Calu3 (cell line): ENCODE results near the gene AP1S3. TPM values are rescaled to one million over a fixed set of nuclear protein-coding genes. Genes with fewer than 3 reads are reported as not detected.

Experiments
- BruUV-seq: library from RNA; stranded (reverse); fragments of 400-500 nt; replicated peaks from 2 replicates; lab custom pipeline; 2021; lab: Mats Ljungman, UMichigan
- CTCF ChIA-PET: fragments of 300-600 bp; sonication (Branson Sonifier 250); formaldehyde crosslinking; loops from one replicate; lab custom pipeline; 2022; ENCODE audit warnings: antibody characterized with exemption; lab: Charles Lee
- DNase-seq: peaks from one replicate; pipeline ENCODE4 v3.0.0; 2022
- H3K27ac Mint-ChIP-seq: one replicate; pipeline ENCODE4 v1.8.0; 2022; ENCODE audit warnings: mixed read lengths; ENCODE audit not compliant: unreplicated experiment
- H3K27me3 Mint-ChIP-seq: one replicate; pipeline ENCODE4 v1.8.0; 2022; ENCODE audit warnings: mixed read lengths; ENCODE audit not compliant: unreplicated experiment
- H3K36me3 Mint-ChIP-seq: one replicate; pipeline ENCODE4 v1.8.0; 2022; ENCODE audit warnings: mild to moderate bottlenecking, moderate library complexity, mixed read lengths; ENCODE audit not compliant: insufficient read depth, unreplicated experiment
- H3K4me1 Mint-ChIP-seq: one replicate; pipeline ENCODE4 v1.8.0; 2022; ENCODE audit warnings: mild to moderate bottlenecking, low read depth, mixed read lengths; ENCODE audit not compliant: unreplicated experiment
- H3K4me3 Mint-ChIP-seq: one replicate; pipeline ENCODE4 v1.8.0; 2022; ENCODE audit warnings: mild to moderate bottlenecking, low read depth, moderate library complexity, mixed read lengths; ENCODE audit not compliant: unreplicated experiment
- H3K9me3 Mint-ChIP-seq: one replicate; pipeline ENCODE4 v1.8.0; 2022; ENCODE audit warnings: low read depth, mixed read lengths; ENCODE audit not compliant: unreplicated experiment
- intact Hi-C: fragments of 100-400 bp; cut with micrococcal nuclease; formaldehyde crosslinking; loops from one replicate; pipeline ENCODE4 v1.10.0; 2022; ENCODE audit not compliant: unreplicated experiment
- total RNA-seq: library from RNA; stranded (reverse); gene quantifications from 2 replicates; pipeline ENCODE4 v1.2.3, GENCODE V29; 2022
- TF ChIP-seq, protein P1 (sequence below): fragments of 200-600 bp; IDR thresholded peaks from one replicate; pipeline ENCODE4 v1.8.0; 2022; ENCODE audit warnings: antibody characterized with exemption; ENCODE audit not compliant: unreplicated experiment

The AP1S3 gene
- total RNA-seq, 1 experiment from 2014 or later: 119 TPM

DNA sequence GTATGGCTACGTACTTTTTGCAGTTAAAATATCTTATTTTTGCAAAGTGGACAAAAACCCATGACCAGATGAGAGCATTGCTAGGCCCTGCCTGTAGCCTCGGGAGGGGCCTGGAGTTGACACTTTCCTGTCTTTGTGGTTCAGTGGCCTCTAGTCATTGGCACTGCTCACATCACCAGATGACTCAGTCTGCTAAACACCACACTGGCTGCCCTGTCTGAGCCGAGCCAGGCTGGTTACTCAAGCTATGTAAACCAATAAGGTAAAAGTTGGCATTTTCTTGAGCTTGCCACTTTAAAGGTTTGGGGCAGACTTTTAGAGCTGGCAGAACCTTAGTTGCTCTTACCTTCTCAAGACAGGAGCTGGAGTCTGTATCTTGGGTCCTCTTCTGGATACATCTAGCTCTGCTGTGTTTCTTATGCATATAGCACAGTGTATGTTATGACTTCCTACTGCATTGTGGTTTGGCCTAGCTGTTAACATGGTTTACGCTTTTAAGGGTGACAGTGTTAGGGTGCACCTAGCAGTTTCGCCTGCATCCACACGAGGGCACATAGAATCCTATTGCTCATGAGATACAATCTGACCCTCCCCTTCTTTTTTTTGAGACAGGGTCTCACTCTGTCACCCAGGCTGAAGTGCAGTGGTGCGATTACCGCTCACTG is 76.4 kb downstream of the AP1S3 start:
- TF ChIP-seq, protein P1, sequence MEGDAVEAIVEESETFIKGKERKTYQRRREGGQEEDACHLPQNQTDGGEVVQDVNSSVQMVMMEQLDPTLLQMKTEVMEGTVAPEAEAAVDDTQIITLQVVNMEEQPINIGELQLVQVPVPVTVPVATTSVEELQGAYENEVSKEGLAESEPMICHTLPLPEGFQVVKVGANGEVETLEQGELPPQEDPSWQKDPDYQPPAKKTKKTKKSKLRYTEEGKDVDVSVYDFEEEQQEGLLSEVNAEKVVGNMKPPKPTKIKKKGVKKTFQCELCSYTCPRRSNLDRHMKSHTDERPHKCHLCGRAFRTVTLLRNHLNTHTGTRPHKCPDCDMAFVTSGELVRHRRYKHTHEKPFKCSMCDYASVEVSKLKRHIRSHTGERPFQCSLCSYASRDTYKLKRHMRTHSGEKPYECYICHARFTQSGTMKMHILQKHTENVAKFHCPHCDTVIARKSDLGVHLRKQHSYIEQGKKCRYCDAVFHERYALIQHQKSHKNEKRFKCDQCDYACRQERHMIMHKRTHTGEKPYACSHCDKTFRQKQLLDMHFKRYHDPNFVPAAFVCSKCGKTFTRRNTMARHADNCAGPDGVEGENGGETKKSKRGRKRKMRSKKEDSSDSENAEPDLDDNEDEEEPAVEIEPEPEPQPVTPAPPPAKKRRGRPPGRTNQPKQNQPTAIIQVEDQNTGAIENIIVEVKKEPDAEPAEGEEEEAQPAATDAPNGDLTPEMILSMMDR: peak; percentile 52
- CTCF ChIA-PET: interaction anchor here (0.7 to 2.6 kb wide), 10 partner anchors 35 to 789 kb away, joined by 3 to 43 read pairs (median 8); no protein-coding TSS in a partner anchor
- BruUV-seq: no TSS peak
- H3K27me3 Mint-ChIP-seq: no peaks in the 10 kb centered on the region
- no peaks in the 10 kb centered on the region for H3K9me3 Mint-ChIP-seq
- intact Hi-C loops: loop anchor here (1.0 to 2.0 kb wide), 4 partner anchors 34 to 100 kb away; no protein-coding TSS in a partner anchor
- peaks cover 52% of the 10 kb centered on the region for H3K4me1 Mint-ChIP-seq
- H3K4me3 Mint-ChIP-seq: no peak overlapping the region
- H3K27ac Mint-ChIP-seq: peak overlapping the region; percentile 99
- H3K36me3 Mint-ChIP-seq: peaks cover 73% of the 10 kb centered on the region
- peak; percentile 83 for DNase-seq

GRCh38 chr2:223759569-223760430 is 77.6 kb downstream of the AP1S3 start:
- H3K9me3 Mint-ChIP-seq: no peaks in the 10 kb centered on the region
- CTCF ChIA-PET: interaction anchor here (0.6 to 2.6 kb wide), 12 partner anchors 10 to 788 kb away, joined by 3 to 43 read pairs (median 7); no protein-coding TSS in a partner anchor
- intact Hi-C loops: loop anchor here (1.0 to 2.0 kb wide), 4 partner anchors 38 to 101 kb away; no protein-coding TSS in a partner anchor
- H3K36me3 Mint-ChIP-seq: peaks cover 64% of the 10 kb centered on the region
- TF ChIP-seq, protein P1: no peak
- H3K4me3 Mint-ChIP-seq: peak overlapping the region; percentile 55
- H3K4me1 Mint-ChIP-seq: peaks cover 55% of the 10 kb centered on the region
- H3K27ac Mint-ChIP-seq: peak overlapping the region; percentile 99
- DNase-seq: peak; percentile 68
- H3K27me3 Mint-ChIP-seq: no peaks in the 10 kb centered on the region
- BruUV-seq: TSS peak; percentile 77

DNA sequence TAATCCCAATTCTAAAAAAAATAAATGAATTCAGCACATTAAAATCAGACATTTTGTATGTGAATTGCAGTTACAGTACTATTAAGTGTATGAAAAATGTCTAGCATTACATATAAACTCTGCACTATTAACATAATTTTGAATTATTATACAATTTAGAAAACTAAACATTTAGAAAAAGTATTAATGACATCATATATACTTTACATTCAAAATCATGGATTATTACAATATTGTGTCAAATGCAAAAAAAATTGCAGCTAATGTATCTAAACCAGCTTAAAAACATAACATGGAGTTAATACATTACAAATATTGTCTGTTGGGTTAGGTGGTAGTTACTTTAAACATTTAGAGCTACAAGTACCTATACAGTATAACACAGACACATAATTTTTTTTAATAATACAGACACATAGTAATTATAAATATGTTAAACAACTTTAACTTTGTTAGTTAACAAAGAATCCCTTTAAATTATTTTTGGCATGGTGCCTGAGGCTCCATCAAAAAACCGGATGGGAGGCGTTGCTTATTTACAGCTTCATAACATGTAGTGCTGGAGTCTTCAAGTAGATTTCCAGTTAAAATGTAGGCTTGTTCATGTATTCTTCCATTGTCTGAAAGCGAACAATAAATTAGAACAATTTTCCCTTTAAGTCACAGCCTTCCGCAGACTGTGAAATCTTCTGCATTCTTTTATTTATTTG is 79.1 kb downstream of the AP1S3 start:
- Mint-ChIP-seq H3K27ac (peak overlapping the region; percentile 99), H3K4me1 (peaks cover 54% of the 10 kb centered on the region), H3K9me3 (no peaks in the 10 kb centered on the region), H3K27me3 (no peaks in the 10 kb centered on the region), H3K36me3 (peaks cover 63% of the 10 kb centered on the region), H3K4me3 (no peak overlapping the region)
- TF ChIP-seq, protein P1: no peak
- intact Hi-C loops: no loop called here
- CTCF ChIA-PET: interaction anchor here (0.7 kb wide), 1 partner anchor 32 kb away, joined by 3 read pairs; no protein-coding TSS in a partner anchor
- DNase-seq: no peak
- BruUV-seq: no TSS peak

DNA sequence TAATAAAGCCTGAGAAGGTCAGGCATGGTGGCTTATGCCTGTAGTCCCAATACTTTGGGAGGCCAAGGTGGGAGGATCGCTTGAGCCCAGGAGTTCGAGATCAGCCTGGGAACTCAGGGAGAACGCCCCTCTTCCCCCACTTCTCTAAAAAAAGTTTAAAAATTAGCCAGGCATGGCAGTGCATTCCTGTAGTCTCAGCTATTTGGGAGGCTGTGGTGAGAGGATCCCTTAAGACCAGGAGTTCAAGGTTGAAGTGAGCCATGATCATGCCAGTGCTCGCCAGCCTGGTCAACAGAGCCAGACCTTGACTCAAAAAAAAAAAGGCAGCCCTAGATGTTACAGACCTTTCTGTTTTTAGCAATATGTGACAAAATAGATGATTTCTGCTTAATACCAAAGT is 83.4 kb downstream of the AP1S3 start:
- Mint-ChIP-seq H3K4me1 (peaks cover 26% of the 10 kb centered on the region), H3K36me3 (peaks cover 40% of the 10 kb centered on the region), H3K4me3 (no peak overlapping the region), H3K27ac (no peak overlapping the region), H3K27me3 (no peaks in the 10 kb centered on the region), H3K9me3 (no peaks in the 10 kb centered on the region)
- intact Hi-C loops: no loop called here
- no peak for DNase-seq
- BruUV-seq: no TSS peak
- TF ChIP-seq, protein P1: no peak
- CTCF ChIA-PET: interaction anchor here (1.2 kb wide), 1 partner anchor 56 kb away, joined by 3 read pairs; no protein-coding TSS in a partner anchor
